Neuronal stem cell (in vitro differentiated cells): Measurements from ENCODE around the gene CNTN5.

Source experiments
- DNase-seq: peaks from one replicate; pipeline ENCODE4 v3.0.0-alpha.2; 2013; ENCODE audit warnings: low spot score
- H2AFZ ChIP-seq: one replicate; pipeline ENCODE4 v1.6.1; 2013; ENCODE audit warnings: mild to moderate bottlenecking, low read length, inconsistent platforms
- H2AK5ac ChIP-seq: 2 replicates; pipeline ENCODE4 v1.6.1; 2013; ENCODE audit warnings: low read depth, mild to moderate bottlenecking, inconsistent platforms, low read length, moderate library complexity, mixed read lengths
- H2BK120ac ChIP-seq: 2 replicates; pipeline ENCODE4 v1.6.1; 2013; ENCODE audit warnings: low read depth, mild to moderate bottlenecking, inconsistent platforms, low read length, moderate library complexity, mixed read lengths
- H2BK12ac ChIP-seq: one replicate; pipeline ENCODE4 v1.6.1; 2013; ENCODE audit warnings: low read length, inconsistent platforms
- H2BK15ac ChIP-seq: 2 replicates; pipeline ENCODE4 v1.6.1; 2013; ENCODE audit warnings: mild to moderate bottlenecking, low read length, inconsistent platforms, mixed read lengths
- H2BK5ac ChIP-seq: one replicate; pipeline ENCODE4 v1.6.1; 2013; ENCODE audit warnings: inconsistent platforms, mild to moderate bottlenecking, low read length, moderate library complexity
- H3K14ac ChIP-seq: one replicate; pipeline ENCODE4 v1.6.1; 2013; ENCODE audit warnings: low read length, inconsistent platforms
- H3K18ac ChIP-seq: 2 replicates; pipeline ENCODE4 v1.6.1; 2013; ENCODE audit warnings: low read length, inconsistent platforms
- H3K23ac ChIP-seq: 2 replicates; pipeline ENCODE4 v1.6.1; 2013; ENCODE audit warnings: low read depth, mild to moderate bottlenecking, mixed read lengths, low read length, inconsistent platforms; ENCODE audit not compliant: poor library complexity
- H3K27ac ChIP-seq: replicated peaks from 3 replicates; pipeline ENCODE4 v1.5.1; 2013; ENCODE audit warnings: low read length, inconsistent platforms
- H3K27me3 ChIP-seq, 3 experiments: 2 replicates each; pipeline ENCODE4 v1.6.1; 2013; ENCODE audit warnings: low read length in 3 of 3, mild to moderate bottlenecking in 2 of 3, inconsistent platforms in 1 of 3, low read depth in 1 of 3, mixed read lengths in 1 of 3, moderate library complexity in 1 of 3; ENCODE audit not compliant: control insufficient read depth in 3 of 3, insufficient read depth in 3 of 3
- H3K36me3 ChIP-seq, 2 donors: replicated peaks in 1 of 2; 2 replicates each; pipeline ENCODE4 v1.6.1; 2013; ENCODE audit warnings: low read length in 2 of 2; ENCODE audit not compliant: control insufficient read depth in 2 of 2, insufficient read depth in 2 of 2
- H3K4ac ChIP-seq: 2 replicates; pipeline ENCODE4 v1.6.1; 2013; ENCODE audit warnings: inconsistent platforms, mild to moderate bottlenecking, low read length, moderate library complexity
- H3K4me1 ChIP-seq, 2 donors: 1 replicate in 1 of 2; 2 replicates in 1 of 2; pipeline ENCODE4 v1.6.1; 2013; ENCODE audit warnings: low read length in 2 of 2, low read depth in 1 of 2; ENCODE audit not compliant: control insufficient read depth in 2 of 2, insufficient read depth in 1 of 2
- H3K4me2 ChIP-seq: one replicate; pipeline ENCODE4 v1.6.1; 2013; ENCODE audit warnings: mild to moderate bottlenecking, low read length, inconsistent platforms; ENCODE audit not compliant: insufficient read depth, poor library complexity, severe bottlenecking
- H3K4me3 ChIP-seq, 2 donors: 2 replicates each; pipeline ENCODE4 v1.5.1; 2013; ENCODE audit warnings: low read length in 2 of 2, mild to moderate bottlenecking in 2 of 2, inconsistent platforms in 1 of 2, moderate library complexity in 1 of 2
- H3K79me1 ChIP-seq: one replicate; pipeline ENCODE4 v1.6.1; 2013; ENCODE audit warnings: low read depth, mild to moderate bottlenecking, inconsistent platforms, low read length, moderate library complexity
- H3K9ac ChIP-seq: one replicate; pipeline ENCODE4 v1.6.1; 2013; ENCODE audit warnings: mild to moderate bottlenecking, low read depth, low read length, inconsistent platforms; ENCODE audit not compliant: poor library complexity
- H3K9me3 ChIP-seq, 2 donors: replicated peaks in 1 of 2; 2 replicates each; pipeline versions ENCODE3 to v1.6.1; 2013; ENCODE audit warnings: low read length in 2 of 2, mild to moderate bottlenecking in 2 of 2, inconsistent platforms in 1 of 2, low read depth in 1 of 2, mixed read lengths in 1 of 2, moderate library complexity in 1 of 2; ENCODE audit not compliant: control insufficient read depth in 2 of 2, insufficient read depth in 1 of 2
- H4K8ac ChIP-seq: one replicate; pipeline ENCODE4 v1.6.1; 2013; ENCODE audit warnings: low read depth, mild to moderate bottlenecking, inconsistent platforms, low read length, moderate library complexity
- H4K91ac ChIP-seq: one replicate; pipeline ENCODE4 v1.6.1; 2013; ENCODE audit warnings: low read length, low read depth, mild to moderate bottlenecking, inconsistent platforms; ENCODE audit not compliant: poor library complexity
- WGBS, 2 donors: extraction: QIAGEN DNeasy Blood & Tissue Kit; methylation state at CpG; one replicate each; pipeline ENCODE4 v1.1.7; 2013; ENCODE audit warnings: missing lambda C conversion rate in 2 of 2, mixed read lengths in 1 of 2; ENCODE audit not compliant: insufficient read length in 2 of 2, insufficient replicate concordance in 1 of 2; ENCODE audit errors: extremely low coverage in 2 of 2; 5-methylcytosine and 5-hydroxymethylcytosine counted together

The CNTN5 gene

DNA sequence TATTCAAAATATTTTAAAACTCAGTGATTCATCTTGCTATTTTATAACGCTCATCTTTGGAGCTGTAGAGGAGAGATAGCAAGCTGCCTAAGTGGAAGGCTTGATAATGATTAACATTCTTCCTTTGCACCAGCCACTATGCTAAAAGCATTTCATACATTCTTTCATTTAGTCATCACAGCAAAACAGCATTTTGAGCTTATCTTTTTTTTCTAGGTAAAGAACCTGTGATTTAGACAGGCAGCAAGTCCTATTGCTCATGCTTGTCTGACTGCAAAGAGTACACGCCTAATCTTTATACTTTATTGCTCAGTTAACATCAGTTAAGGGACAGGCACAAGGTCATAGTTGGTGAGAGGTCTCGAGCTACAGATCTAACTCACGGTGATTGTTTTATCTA is 953.2 kb downstream of the CNTN5 start:
- Histone ChIP-seq H2BK12ac (no peak overlapping the region), H4K91ac (no peak overlapping the region), H3K4me1 (no peaks in the 10 kb centered on the region), H3K27me3 (no peaks in the 10 kb centered on the region), H3K9ac (no peak overlapping the region), H2AK5ac (no peak overlapping the region), H3K18ac (no peak overlapping the region), H4K8ac (no peak overlapping the region), H3K27ac (no peak overlapping the region), H3K79me1 (no peaks in the 10 kb centered on the region), H3K9me3 (no peaks in the 10 kb centered on the region), H2BK15ac (no peak overlapping the region), H3K4me2 (no peak overlapping the region), H3K4me3 (no peak overlapping the region), H3K14ac (no peak overlapping the region), H3K36me3 (no peaks in the 10 kb centered on the region), H3K4ac (no peak overlapping the region), H3K23ac (no peak overlapping the region), H2AFZ (no peak overlapping the region), H2BK120ac (no peak overlapping the region), H2BK5ac (no peak overlapping the region)
- no CpG with 5 or more reads among the region's 4 CpGs for WGBS, 2 donors
- no peak for DNase-seq

DNA sequence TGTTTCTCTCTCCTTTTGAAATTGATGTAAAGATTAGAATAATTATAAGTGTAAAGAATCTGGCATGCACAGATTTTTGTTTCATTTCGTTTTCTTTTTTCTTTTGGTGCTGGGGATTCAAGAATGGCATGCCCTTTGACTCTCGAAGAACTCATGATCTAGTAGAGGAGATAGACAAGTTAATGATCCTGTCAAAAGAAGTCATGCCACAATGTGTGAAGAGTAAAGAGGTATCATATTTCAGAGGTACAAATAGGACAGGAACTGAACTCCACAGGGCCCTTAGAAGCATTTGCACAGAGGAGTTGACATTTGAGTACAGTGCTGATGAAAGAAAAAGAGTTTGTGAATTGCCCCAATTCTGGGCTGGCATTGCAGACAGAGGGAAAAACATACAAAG is 958.3 kb downstream of the CNTN5 start:
- Histone ChIP-seq H3K36me3 (no peaks in the 10 kb centered on the region), H2AK5ac (no peak overlapping the region), H3K23ac (no peak overlapping the region), H3K27ac (no peak overlapping the region), H4K91ac (no peak overlapping the region), H3K9ac (no peak overlapping the region), H2BK120ac (no peak overlapping the region), H3K4me1 (no peaks in the 10 kb centered on the region), H4K8ac (no peak overlapping the region), H3K9me3 (no peaks in the 10 kb centered on the region), H2BK12ac (no peak overlapping the region), H2BK15ac (no peak overlapping the region), H2BK5ac (no peak overlapping the region), H3K14ac (no peak overlapping the region), H3K4me2 (no peak overlapping the region), H3K4ac (no peak overlapping the region), H3K4me3 (no peak overlapping the region), H2AFZ (no peak overlapping the region), H3K27me3 (no peaks in the 10 kb centered on the region), H3K18ac (no peak overlapping the region), H3K79me1 (no peaks in the 10 kb centered on the region)
- no CpG with 5 or more reads among the region's 2 CpGs for WGBS, 2 donors
- DNase-seq = no peak

DNA sequence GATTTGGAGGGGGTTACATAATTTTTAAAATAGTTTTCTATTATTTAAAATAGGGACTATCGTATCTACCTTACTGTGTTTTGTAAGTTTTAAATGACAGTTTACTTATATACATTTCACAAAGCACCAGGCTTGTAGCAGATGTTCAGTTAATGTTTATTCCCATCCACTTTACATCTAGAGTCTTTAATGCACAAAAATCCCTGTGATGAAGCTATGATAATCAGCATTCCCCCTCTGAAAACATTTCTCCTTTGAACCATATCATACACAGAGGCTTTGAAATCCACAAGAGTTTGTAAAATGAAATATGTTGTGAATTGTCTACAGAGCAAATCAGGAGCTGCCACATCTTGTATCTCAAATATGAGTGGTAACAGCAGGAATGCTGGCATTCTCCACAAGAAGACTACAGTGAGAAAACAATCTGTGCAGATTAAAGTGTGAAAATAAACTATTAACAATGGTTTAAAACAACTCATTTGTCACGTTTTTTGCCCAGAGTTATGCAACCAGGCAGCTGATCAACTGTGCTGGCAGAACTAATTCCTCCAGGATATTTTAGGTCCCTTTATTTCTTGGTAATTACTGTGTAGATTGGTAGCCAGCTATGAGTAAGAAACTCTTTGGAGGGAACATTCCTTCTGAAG is 967.2 kb downstream of the CNTN5 start:
- H2BK15ac ChIP-seq = no peak overlapping the region
- no peak overlapping the region for H3K4ac ChIP-seq

DNA sequence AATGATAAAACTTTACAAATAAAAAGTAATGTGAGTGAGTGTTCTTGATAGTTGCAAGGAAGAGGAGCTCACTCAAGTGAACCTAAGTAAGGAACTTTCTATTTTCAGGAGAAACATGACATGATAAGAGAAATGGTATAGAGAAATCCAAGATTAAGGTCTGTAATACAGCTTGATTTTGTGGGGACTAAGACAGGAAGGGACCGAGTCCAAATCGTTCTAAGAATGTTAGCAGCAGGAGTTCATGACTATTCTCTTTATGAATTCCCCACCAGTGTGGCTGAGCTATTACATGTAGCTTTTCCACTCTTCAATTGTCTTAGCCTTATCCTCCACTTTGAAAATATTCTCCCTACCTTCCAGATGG is 967.7 kb downstream of the CNTN5 start:
- WGBS, 2 donors = no CpG with 5 or more reads among the region's 2 CpGs
- Histone ChIP-seq H3K4me3 (no peak overlapping the region), H3K18ac (no peak overlapping the region), H2BK5ac (no peak overlapping the region), H2BK120ac (no peak overlapping the region), H2AFZ (no peak overlapping the region), H3K4me2 (no peak overlapping the region), H3K27me3 (no peaks in the 10 kb centered on the region), H3K36me3 (no peaks in the 10 kb centered on the region), H3K23ac (no peak overlapping the region), H2BK12ac (no peak overlapping the region), H3K9me3 (no peaks in the 10 kb centered on the region), H2BK15ac (no peak overlapping the region), H3K4ac (no peak overlapping the region), H3K14ac (no peak overlapping the region), H3K79me1 (no peaks in the 10 kb centered on the region), H2AK5ac (no peak overlapping the region), H3K9ac (no peak overlapping the region), H4K91ac (no peak overlapping the region), H4K8ac (no peak overlapping the region), H3K27ac (no peak overlapping the region), H3K4me1 (no peaks in the 10 kb centered on the region)
- DNase-seq = no peak

More for the DNA sequence above, 967.2 kb downstream of the CNTN5 start:
- Histone ChIP-seq H3K4me3 (no peak overlapping the region), H3K4me2 (no peak overlapping the region), H3K9me3 (no peaks in the 10 kb centered on the region), H4K8ac (no peak overlapping the region), H2BK5ac (no peak overlapping the region), H2AK5ac (no peak overlapping the region), H3K27ac (no peak overlapping the region), H3K27me3 (no peaks in the 10 kb centered on the region), H2AFZ (no peak overlapping the region), H2BK12ac (no peak overlapping the region), H3K79me1 (no peaks in the 10 kb centered on the region), H3K4me1 (no peaks in the 10 kb centered on the region), H3K36me3 (no peaks in the 10 kb centered on the region), H3K23ac (no peak overlapping the region), H3K9ac (no peak overlapping the region), H2BK120ac (no peak overlapping the region), H3K18ac (no peak overlapping the region), H4K91ac (no peak overlapping the region), H3K14ac (no peak overlapping the region)
- WGBS, 2 donors = no CpG with 5 or more reads among the region's 2 CpGs
- no peak for DNase-seq
